Measurements from ENCODE around the gene EIF1AX.

DNA sequence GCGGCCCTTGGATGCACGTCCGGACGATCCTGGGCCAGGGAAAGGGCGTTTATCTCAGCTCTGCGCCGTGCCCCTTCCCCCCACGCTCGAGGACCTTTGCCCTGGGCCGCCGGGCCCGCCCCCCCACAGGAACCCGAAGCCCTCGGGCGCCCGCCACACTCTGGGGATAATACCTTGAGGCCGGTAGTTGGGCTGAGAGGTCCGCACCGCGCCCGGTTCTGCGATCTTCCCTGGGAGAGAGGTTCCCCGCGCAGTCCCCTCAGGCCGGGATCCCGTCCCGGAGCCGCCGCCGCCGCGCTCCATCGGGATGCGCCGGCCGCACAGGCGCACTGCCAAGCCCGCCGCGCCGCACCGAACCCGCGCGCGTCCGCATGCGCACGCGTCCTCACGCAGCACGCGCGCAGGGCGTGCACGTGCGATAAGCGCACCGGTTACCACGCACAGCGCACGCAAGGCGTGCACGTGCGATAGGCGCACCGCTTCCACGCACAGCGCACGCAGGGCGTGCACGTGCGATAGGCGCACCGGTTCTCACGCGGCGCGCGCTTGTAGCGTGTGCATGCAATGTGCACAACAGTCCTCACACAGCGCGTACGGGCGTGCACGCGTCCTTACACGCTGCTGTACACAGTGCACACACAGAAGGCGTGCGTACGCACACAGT, 24.9 kb downstream of the EIF1AX start, which contains the start of gene MAP7D2:
- TF ChIP-seq CTCF (IDR thresholded peaks at IDR 0.05 in 2 of 3, conservative IDR thresholded peaks at IDR 0.05 in 1 of 3; ENCODE audit: borderline replicate concordance in 1 of 3, insufficient read depth in 1 of 3, low read depth in 2 of 3, low read length in 2 of 3), result no peak
- TF ChIP-seq ZNF274 (IDR thresholded peaks at IDR 0.05; ENCODE audit: low read depth, low read length), result no peak
- no peak for TF ChIP-seq POLR2AphosphoS5 (IDR thresholded peaks at IDR 0.05; ENCODE audit: low read depth, low read length)
- TF ChIP-seq EZH2 (IDR thresholded peaks at IDR 0.05), result no peak

All from HCT116 (cell line).